Caco-2 (cell line): Measurements from ENCODE around the gene SLC19A1. TPM values are rescaled to one million over a fixed set of nuclear protein-coding genes. Genes with fewer than 3 reads are reported as not detected.
A peak's percentile ranks its signal among the peaks of the same experiment; 100 is the strongest.

Experiments
- BruUV-seq: library from RNA; stranded (reverse); fragments of 400-500 nt; replicated peaks from 2 replicates; lab custom pipeline; 2021; lab: Mats Ljungman, UMichigan
- CTCF ChIA-PET: fragments of 300-600 bp; sonication (Branson Sonifier 250); formaldehyde crosslinking; loops from one replicate; lab custom pipeline; 2022; ENCODE audit warnings: antibody characterized with exemption; lab: Charles Lee
- POLR2A ChIA-PET: fragments of 300-600 bp; sonication (Branson Sonifier 250); formaldehyde crosslinking; loops from one replicate; lab custom pipeline; 2022; ENCODE audit warnings: antibody characterized with exemption; lab: Charles Lee
- DNase-seq, 2 experiments: peaks; one replicate each; pipeline versions ENCODE4 v3.0.0 to v3.0.0-alpha.2; 2020 to 2022
- H3K27me3 ChIP-seq: replicated peaks from 2 replicates; pipeline ENCODE4 v1.6.0; 2011; ENCODE audit warnings: low read length; ENCODE audit not compliant: control insufficient read depth, insufficient read depth
- H3K36me3 ChIP-seq: 2 replicates; pipeline ENCODE4 v1.5.1; 2011; ENCODE audit warnings: low read length; ENCODE audit not compliant: control insufficient read depth, insufficient read depth
- H3K4me1 ChIP-seq: fragments of 250-450 bp; sonication (Bioruptor Pico); 2 replicates; pipeline ENCODE4 v1.5.1; 2020; ENCODE audit warnings: mild to moderate bottlenecking
- H3K4me3 ChIP-seq: 2 replicates; pipeline ENCODE4 v1.5.1; 2011; ENCODE audit warnings: low read depth, mild to moderate bottlenecking, control low read depth, low read length
- H3K9me3 ChIP-seq: fragments of 250-450 bp; sonication (Bioruptor Pico); 2 replicates; pipeline ENCODE4 v1.5.1; 2020; ENCODE audit warnings: mild to moderate bottlenecking, moderate library complexity
- H3K27ac Mint-ChIP-seq: one replicate; pipeline ENCODE4 v1.8.0; 2022; ENCODE audit warnings: mixed read lengths; ENCODE audit not compliant: unreplicated experiment
- H3K27me3 Mint-ChIP-seq: one replicate; pipeline ENCODE4 v1.8.0; 2022; ENCODE audit warnings: mixed read lengths; ENCODE audit not compliant: insufficient read depth, unreplicated experiment
- H3K36me3 Mint-ChIP-seq: one replicate; pipeline ENCODE4 v1.8.0; 2022; ENCODE audit warnings: mild to moderate bottlenecking, mixed read lengths; ENCODE audit not compliant: insufficient read depth, unreplicated experiment
- H3K4me1 Mint-ChIP-seq: one replicate; pipeline ENCODE4 v1.8.0; 2022; ENCODE audit warnings: low read depth, mixed read lengths; ENCODE audit not compliant: unreplicated experiment
- H3K4me3 Mint-ChIP-seq: one replicate; pipeline ENCODE4 v1.8.0; 2022; ENCODE audit warnings: mild to moderate bottlenecking, moderate library complexity, mixed read lengths; ENCODE audit not compliant: unreplicated experiment
- H3K9me3 Mint-ChIP-seq: one replicate; pipeline ENCODE4 v1.8.0; 2022; ENCODE audit warnings: mixed read lengths; ENCODE audit not compliant: unreplicated experiment
- CTCF ChIP-seq, 2 experiments: fragments of 200-600 bp in 1 of 2; IDR thresholded peaks; 1 replicate in 1 of 2; 2 replicates in 1 of 2; pipeline versions ENCODE4 v1.5.1 to v1.8.0; 2011 to 2022; ENCODE audit warnings: antibody characterized with exemption in 1 of 2, control low read depth in 1 of 2, inconsistent platforms in 1 of 2, low read depth in 1 of 2, low read length in 1 of 2, mild to moderate bottlenecking in 1 of 2, moderate library complexity in 1 of 2; ENCODE audit not compliant: insufficient read depth in 1 of 2, severe bottlenecking in 1 of 2, unreplicated experiment in 1 of 2
- intact Hi-C: fragments of 100-400 bp; cut with micrococcal nuclease; formaldehyde crosslinking; loops from one replicate; pipeline ENCODE4 v1.10.0; 2022; ENCODE audit not compliant: unreplicated experiment
- total RNA-seq: library from RNA; stranded (reverse); gene quantifications from 2 replicates; pipeline ENCODE4 v1.2.3, GENCODE V29; 2022

SLC19A1 gene
- total RNA-seq, 1 experiment from 2014 or later: 45.4 TPM

GRCh38 chr21:45559216-45560105 is 17.2 kb upstream of the SLC19A1 start:
- Mint-ChIP-seq H3K27me3 (peaks cover 13% of the 10 kb centered on the region), H3K4me3 (no peak overlapping the region), H3K4me1 (peaks cover 8% of the 10 kb centered on the region), H3K9me3 (peaks cover 15% of the 10 kb centered on the region), H3K27ac (no peak overlapping the region), H3K36me3 (no peaks in the 10 kb centered on the region)
- Histone ChIP-seq H3K36me3 (no peaks in the 10 kb centered on the region), H3K9me3 (peaks cover 5% of the 10 kb centered on the region; the same call in 1 of the 2 replicates), H3K4me3 (no peak overlapping the region), H3K27me3 (no peaks in the 10 kb centered on the region), H3K4me1 (no peaks in the 10 kb centered on the region; the same call in 1 of the 2 replicates)
- TF ChIP-seq CTCF (IDR thresholded peaks at IDR 0.05; ENCODE audit: insufficient read depth in 1 of 2, low read depth in 1 of 2, low read length in 1 of 2, severe bottlenecking in 1 of 2, unreplicated experiment in 1 of 2): no peak
- no peak for DNase-seq
- no TSS peak for BruUV-seq
- intact Hi-C loops: no loop called here
- POLR2A ChIA-PET: no interaction called here
- CTCF ChIA-PET: no interaction called here

GRCh38 chr21:45558044-45558721 is 15.9 kb upstream of the SLC19A1 start:
- Histone ChIP-seq H3K9me3 (no peaks in the 10 kb centered on the region), H3K4me3 (no peak overlapping the region), H3K36me3 (no peaks in the 10 kb centered on the region), H3K27me3 (no peaks in the 10 kb centered on the region), H3K4me1 (peaks cover under 1% of the 10 kb centered on the region)
- intact Hi-C loops: no loop called here
- H3K27ac Mint-ChIP-seq: no peak overlapping the region
- no peak overlapping the region for H3K4me3 Mint-ChIP-seq
- no TSS peak for BruUV-seq
- peaks cover 8% of the 10 kb centered on the region for H3K9me3 Mint-ChIP-seq
- ChIA-PET CTCF (interaction anchor here (1.0 kb wide), 1 partner anchor 38 kb away, joined by 3 read pairs; no protein-coding TSS in a partner anchor), POLR2A (no interaction called here)
- H3K36me3 Mint-ChIP-seq: no peaks in the 10 kb centered on the region
- peaks cover 8% of the 10 kb centered on the region for H3K4me1 Mint-ChIP-seq
- peak in 1 of 2 experiments; percentile 26 for DNase-seq
- no peak for TF ChIP-seq CTCF (IDR thresholded peaks at IDR 0.05; ENCODE audit: insufficient read depth in 1 of 2, low read depth in 1 of 2, low read length in 1 of 2, severe bottlenecking in 1 of 2, unreplicated experiment in 1 of 2)
- peaks cover 9% of the 10 kb centered on the region for H3K27me3 Mint-ChIP-seq

GRCh38 chr21:45557616-45558043 is 15.4 kb upstream of the SLC19A1 start:
- no peak for TF ChIP-seq CTCF (IDR thresholded peaks at IDR 0.05; ENCODE audit: insufficient read depth in 1 of 2, low read depth in 1 of 2, low read length in 1 of 2, severe bottlenecking in 1 of 2, unreplicated experiment in 1 of 2)
- CTCF ChIA-PET: interaction anchor here (1.0 kb wide), 1 partner anchor 38 kb away, joined by 3 read pairs; no protein-coding TSS in a partner anchor
- no peak overlapping the region for H3K4me3 ChIP-seq
- no peaks in the 10 kb centered on the region for H3K27me3 ChIP-seq
- no TSS peak for BruUV-seq
- H3K9me3 ChIP-seq: no peaks in the 10 kb centered on the region
- intact Hi-C loops: no loop called here
- H3K36me3 ChIP-seq: no peaks in the 10 kb centered on the region
- Mint-ChIP-seq H3K9me3 (peaks cover 2% of the 10 kb centered on the region), H3K4me1 (peaks cover 2% of the 10 kb centered on the region), H3K36me3 (no peaks in the 10 kb centered on the region), H3K4me3 (no peak overlapping the region), H3K27ac (no peak overlapping the region), H3K27me3 (peaks cover 3% of the 10 kb centered on the region)
- H3K4me1 ChIP-seq: peaks cover 6% of the 10 kb centered on the region
- peak in 1 of 2 experiments; percentile 29 for DNase-seq
- POLR2A ChIA-PET: no interaction called here
